ENCODE data around the gene ST8SIA5. TPM values are rescaled to one million over a fixed set of nuclear protein-coding genes. Genes with fewer than 3 reads are reported as not detected.

The ST8SIA5 gene
- total and polyA plus RNA-seq, 9 donors, result 0.35 to 1.3 (median 0.52) TPM; not detected in 1

- DNase-seq, result no peak
- H3K36me3 ChIP-seq, result no peaks in the 10 kb centered on the region
- no peaks in the 10 kb centered on the region for H3K27me3 ChIP-seq
- H3K4me3 ChIP-seq, result no peak overlapping the region
- no peak for TF ChIP-seq EP300 (IDR thresholded peaks at IDR 0.05)
- TF ChIP-seq POLR2A (IDR thresholded peaks at IDR 0.05), result no peak
- no peak for TF ChIP-seq CTCF (IDR thresholded peaks at IDR 0.05)
- intact Hi-C loops (cut with DNase I), result no loop called here
- peaks cover 7% of the 10 kb centered on the region for H3K4me1 ChIP-seq (ENCODE audit: insufficient read depth)
- H3K9me3 ChIP-seq, result no peaks in the 10 kb centered on the region
- no peak overlapping the region for H3K27ac ChIP-seq
- 94 to 98% (median 96%) methylated on average over 4 of the region's 4 CpGs for WGBS, 3 donors
Measured at GRCh38 chr18:46622451-46622850, 134.4 kb downstream of the ST8SIA5 start.

GRCh38 chr18:46621871-46622270, 135.0 kb downstream of the ST8SIA5 start:
- no peaks in the 10 kb centered on the region for H3K36me3 ChIP-seq
- no peak overlapping the region for H3K27ac ChIP-seq
- H3K9me3 ChIP-seq, result no peaks in the 10 kb centered on the region
- 66 to 80% (median 69%) methylated on average over 2 of the region's 2 CpGs for WGBS, 3 donors
- H3K4me3 ChIP-seq, result no peak overlapping the region
- intact Hi-C loops (cut with DNase I), result no loop called here
- no peaks in the 10 kb centered on the region for H3K27me3 ChIP-seq
- no peak for DNase-seq
- no peak for TF ChIP-seq POLR2A (IDR thresholded peaks at IDR 0.05)
- TF ChIP-seq CTCF (IDR thresholded peaks at IDR 0.05), result no peak
- H3K4me1 ChIP-seq (ENCODE audit: insufficient read depth), result peaks cover 7% of the 10 kb centered on the region

- WGBS, 3 donors, result 77 to 80% (median 79%) methylated on average over 6 of the region's 6 CpGs
Measured at GRCh38 chr18:46621111-46621766, 135.6 kb downstream of the ST8SIA5 start.

GRCh38 chr18:46619559-46619958, 137.3 kb downstream of the ST8SIA5 start:
- DNase-seq, result no peak
- Histone ChIP-seq H3K4me1 (ENCODE audit: insufficient read depth) (peaks cover 7% of the 10 kb centered on the region), H3K36me3 (no peaks in the 10 kb centered on the region), H3K4me3 (no peak overlapping the region), H3K27ac (no peak overlapping the region), H3K9me3 (no peaks in the 10 kb centered on the region), H3K27me3 (no peaks in the 10 kb centered on the region)
- TF ChIP-seq EP300 (IDR thresholded peaks at IDR 0.05) (no peak), POLR2A (IDR thresholded peaks at IDR 0.05) (no peak), CTCF (IDR thresholded peaks at IDR 0.05) (no peak)
- intact Hi-C loops (cut with DNase I), result no loop called here
- WGBS, 3 donors, result 24 to 43% (median 24%) methylated on average over 3 of the region's 3 CpGs

More at GRCh38 chr18:46621111-46621766, 135.6 kb downstream of the ST8SIA5 start:
- TF ChIP-seq EP300 (IDR thresholded peaks at IDR 0.05) (no peak), CTCF (IDR thresholded peaks at IDR 0.05) (no peak), POLR2A (IDR thresholded peaks at IDR 0.05) (no peak)
- DNase-seq, result no peak
- no peaks in the 10 kb centered on the region for H3K36me3 ChIP-seq
- H3K4me3 ChIP-seq, result no peak overlapping the region
- peaks cover 7% of the 10 kb centered on the region for H3K4me1 ChIP-seq (ENCODE audit: insufficient read depth)
- no peak overlapping the region for H3K27ac ChIP-seq
- intact Hi-C loops (cut with DNase I), result no loop called here
- no peaks in the 10 kb centered on the region for H3K9me3 ChIP-seq
- no peaks in the 10 kb centered on the region for H3K27me3 ChIP-seq

Small RNA genes within 50 kb of the gene (small RNA-seq; reads per million reads assigned to genes)
- gene AC090311.1, result not detected

Other genes with a start within 250 kb of the ST8SIA5 start
- gene LOXHD1, start 99.8 kb downstream of the ST8SIA5 start, total RNA-seq, result under 1 TPM in 4 of 7 donors, not detected in 3; 0.13 to 0.72 (median 0.31) TPM
- 1 to 10 TPM in 1 of 2 donors, under 1 TPM in 1; 0.29 to 1.2 TPM for gene LOXHD1, start 99.8 kb downstream of the ST8SIA5 start, polyA plus RNA-seq
- gene PIAS2, start 160.5 kb upstream of the ST8SIA5 start, total RNA-seq, result 10 to 100 TPM; 21.8 to 41.3 (median 39.9) TPM
- 10 to 100 TPM in 1 of 2 donors, 1 to 10 TPM in 1; 5.1 to 11.1 TPM for gene PIAS2, start 160.5 kb upstream of the ST8SIA5 start, polyA plus RNA-seq
- gene KATNAL2, start 160.5 kb upstream of the ST8SIA5 start, total RNA-seq, result 1 to 10 TPM in 6 of 7 donors, under 1 TPM in 1; 0.78 to 5.1 (median 2.8) TPM
- 1 to 10 TPM; 1.9 to 4.3 TPM for gene KATNAL2, start 160.5 kb upstream of the ST8SIA5 start, polyA plus RNA-seq